A673 (cell line): ENCODE measurements around the gene COL1A1. TPM values are rescaled to one million over a fixed set of nuclear protein-coding genes. Genes with fewer than 3 reads are reported as not detected.

ENCODE experiments used
- BruUV-seq: library from RNA; stranded (reverse); fragments of 400-500 nt; replicated peaks from 2 replicates; lab custom pipeline; 2021; lab: Mats Ljungman, UMichigan
- CTCF ChIA-PET: fragments of 300-600 bp; sonication (Branson Sonifier 250); formaldehyde crosslinking; loops from one replicate; lab custom pipeline; 2022; ENCODE audit warnings: antibody characterized with exemption; lab: Charles Lee
- POLR2A ChIA-PET: fragments of 300-600 bp; sonication (Branson Sonifier 250); formaldehyde crosslinking; loops from one replicate; lab custom pipeline; 2022; ENCODE audit warnings: antibody characterized with exemption; ENCODE audit not compliant: low non-redundant PET; lab: Charles Lee
- DNase-seq: peaks from one replicate; pipeline ENCODE4 v3.0.0-alpha.2; 2015; ENCODE audit warnings: low spot score
- H3K27ac ChIP-seq: fragments of 200-600 bp; sonication (generic); 2 replicates; pipeline ENCODE4 v1.5.1; 2016; ENCODE audit warnings: mixed run types, low read depth, mild to moderate bottlenecking, mixed read lengths, antibody characterized with exemption, low read length; ENCODE audit not compliant: poor library complexity, severe bottlenecking
- H3K27me3 ChIP-seq: fragments of 200-600 bp; sonication (generic); replicated peaks from 2 replicates; pipeline ENCODE4 v1.6.1; 2017; ENCODE audit warnings: mixed run types, low read depth, mild to moderate bottlenecking, mixed read lengths, antibody characterized with exemption, low read length; ENCODE audit not compliant: insufficient read depth, poor library complexity
- H3K36me3 ChIP-seq: fragments of 200-600 bp; sonication (generic); 2 replicates; pipeline ENCODE4 v1.6.1; 2016; ENCODE audit warnings: mixed run types, mild to moderate bottlenecking, mixed read lengths, antibody characterized with exemption, low read length; ENCODE audit not compliant: insufficient read depth, poor library complexity, severe bottlenecking
- H3K4me1 ChIP-seq: fragments of 200-600 bp; sonication (generic); 2 replicates; pipeline ENCODE4 v1.6.1; 2017; ENCODE audit warnings: mixed run types, mild to moderate bottlenecking, mixed read lengths, antibody characterized with exemption, low read length; ENCODE audit not compliant: insufficient read depth, poor library complexity, severe bottlenecking
- H3K4me3 ChIP-seq: fragments of 200-600 bp; sonication (generic); 2 replicates; pipeline ENCODE4 v1.5.1; 2016; ENCODE audit warnings: low read depth, mixed run types, mild to moderate bottlenecking, mixed read lengths, low read length; ENCODE audit not compliant: poor library complexity, severe bottlenecking
- H3K9me3 ChIP-seq: fragments of 200-600 bp; sonication (generic); 2 replicates; pipeline ENCODE4 v1.6.1; 2016; ENCODE audit warnings: mixed run types, low read depth, mild to moderate bottlenecking, mixed read lengths, antibody characterized with exemption, low read length; ENCODE audit not compliant: poor library complexity, severe bottlenecking
- EZH2 ChIP-seq: fragments of 200-600 bp; sonication (generic); IDR thresholded peaks from 2 replicates; pipeline ENCODE4 v1.6.1; 2017; ENCODE audit warnings: borderline replicate concordance, low read depth, mild to moderate bottlenecking, mixed read lengths, antibody characterized with exemption, low read length; ENCODE audit not compliant: poor library complexity, severe bottlenecking
- intact Hi-C: fragments of 100-400 bp; cut with micrococcal nuclease; formaldehyde crosslinking; loops from one replicate; pipeline ENCODE4 v1.10.0; 2022; ENCODE audit not compliant: unreplicated experiment
- total RNA-seq: library from RNA; stranded (reverse); gene quantifications from 2 replicates; pipeline ENCODE4 v1.2.3, GENCODE V29; 2021
- TF ChIP-seq, protein P1 (sequence below): fragments of 300-800, 200-600 bp; sonication (generic); conservative IDR thresholded peaks from 2 replicates; pipeline ENCODE4 v1.5.1; 2017; ENCODE audit warnings: low read depth, mild to moderate bottlenecking, antibody characterized with exemption, low read length, moderate library complexity, mixed read lengths

The COL1A1 gene
- total RNA-seq, 1 experiment from 2014 or later: 24.6 TPM

DNA sequence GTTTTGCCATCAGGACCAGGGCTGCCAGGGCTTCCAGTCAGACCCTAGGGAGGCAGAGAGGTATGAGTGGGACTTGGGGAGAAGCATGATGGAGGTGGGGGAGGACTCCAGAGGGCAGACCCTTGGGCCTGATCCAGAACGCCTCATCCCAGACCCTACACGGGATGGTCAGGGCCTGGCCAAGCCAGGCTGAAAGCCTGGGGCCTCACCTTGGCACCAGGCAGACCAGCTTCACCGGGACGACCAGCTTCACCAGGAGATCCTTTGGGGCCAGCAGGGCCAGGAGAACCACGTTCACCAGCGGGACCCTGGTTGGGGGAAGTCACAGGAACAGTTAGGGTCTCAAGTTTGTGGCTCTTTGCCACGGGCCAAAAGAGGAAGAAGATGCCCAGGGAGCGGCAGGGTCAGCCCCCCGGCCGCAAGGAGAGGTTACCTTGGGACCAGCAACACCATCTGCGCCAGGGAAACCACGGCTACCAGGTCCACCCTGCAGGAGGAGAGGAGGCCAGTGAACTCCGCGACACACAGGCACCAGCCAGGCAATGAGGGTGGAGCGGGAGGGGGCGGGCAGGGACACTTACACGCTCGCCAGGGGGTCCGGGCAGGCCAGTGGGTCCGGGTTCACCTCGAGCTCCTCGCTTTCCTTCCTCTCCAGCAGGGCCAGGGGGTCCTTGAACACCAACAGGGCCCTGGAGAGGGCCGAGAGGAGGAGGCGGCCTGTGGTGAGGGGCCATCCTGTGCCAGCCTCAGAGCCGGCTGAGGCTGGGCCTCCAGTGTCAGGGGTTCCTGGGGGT is 7.1 kb downstream of the COL1A1 start:
- ChIA-PET POLR2A (no interaction called here), CTCF (no interaction called here)
- no peaks in the 10 kb centered on the region for H3K36me3 ChIP-seq
- no peaks in the 10 kb centered on the region for H3K27me3 ChIP-seq
- TF ChIP-seq, protein P1, sequence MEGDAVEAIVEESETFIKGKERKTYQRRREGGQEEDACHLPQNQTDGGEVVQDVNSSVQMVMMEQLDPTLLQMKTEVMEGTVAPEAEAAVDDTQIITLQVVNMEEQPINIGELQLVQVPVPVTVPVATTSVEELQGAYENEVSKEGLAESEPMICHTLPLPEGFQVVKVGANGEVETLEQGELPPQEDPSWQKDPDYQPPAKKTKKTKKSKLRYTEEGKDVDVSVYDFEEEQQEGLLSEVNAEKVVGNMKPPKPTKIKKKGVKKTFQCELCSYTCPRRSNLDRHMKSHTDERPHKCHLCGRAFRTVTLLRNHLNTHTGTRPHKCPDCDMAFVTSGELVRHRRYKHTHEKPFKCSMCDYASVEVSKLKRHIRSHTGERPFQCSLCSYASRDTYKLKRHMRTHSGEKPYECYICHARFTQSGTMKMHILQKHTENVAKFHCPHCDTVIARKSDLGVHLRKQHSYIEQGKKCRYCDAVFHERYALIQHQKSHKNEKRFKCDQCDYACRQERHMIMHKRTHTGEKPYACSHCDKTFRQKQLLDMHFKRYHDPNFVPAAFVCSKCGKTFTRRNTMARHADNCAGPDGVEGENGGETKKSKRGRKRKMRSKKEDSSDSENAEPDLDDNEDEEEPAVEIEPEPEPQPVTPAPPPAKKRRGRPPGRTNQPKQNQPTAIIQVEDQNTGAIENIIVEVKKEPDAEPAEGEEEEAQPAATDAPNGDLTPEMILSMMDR: no peak
- no peak for TF ChIP-seq EZH2
- no peak overlapping the region for H3K27ac ChIP-seq
- H3K4me3 ChIP-seq: no peak overlapping the region
- intact Hi-C loops: no loop called here
- H3K4me1 ChIP-seq: peaks cover 8% of the 10 kb centered on the region
- no TSS peak for BruUV-seq
- no peak for DNase-seq
- H3K9me3 ChIP-seq: no peaks in the 10 kb centered on the region

DNA sequence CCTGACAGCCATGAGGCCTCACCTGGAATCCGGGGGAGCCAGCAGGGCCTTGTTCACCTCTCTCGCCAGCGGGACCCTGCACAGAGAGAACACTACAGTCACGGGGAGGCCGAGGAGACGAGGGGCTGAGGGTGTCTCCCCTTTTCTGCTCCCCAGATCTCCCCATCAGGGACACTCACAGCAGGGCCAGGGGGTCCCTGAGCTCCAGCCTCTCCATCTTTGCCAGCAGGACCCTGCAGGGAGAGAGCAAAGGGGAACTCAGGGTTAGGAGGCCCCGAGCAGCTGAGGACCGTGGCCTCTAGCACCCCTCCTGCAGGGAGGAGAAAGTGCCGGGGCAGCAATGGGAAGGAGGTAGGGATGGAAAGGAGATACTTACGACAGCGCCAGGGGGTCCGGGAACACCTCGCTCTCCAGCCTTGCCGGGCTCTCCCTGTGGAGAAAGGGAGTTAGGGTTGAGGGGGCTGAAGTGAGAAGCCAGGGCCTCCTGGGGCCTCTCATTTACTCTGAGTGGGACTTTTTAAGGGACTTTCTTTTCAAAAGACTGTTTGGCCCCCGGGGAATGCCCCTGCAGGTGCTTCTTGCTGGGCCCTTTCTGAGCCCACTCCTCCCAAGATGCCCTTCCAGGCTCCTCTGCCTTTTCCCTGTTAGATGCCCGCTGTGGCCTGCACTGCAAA is 8.7 kb downstream of the COL1A1 start:
- ChIA-PET POLR2A (no interaction called here), CTCF (no interaction called here)
- Histone ChIP-seq H3K36me3 (no peaks in the 10 kb centered on the region), H3K9me3 (no peaks in the 10 kb centered on the region), H3K4me1 (no peaks in the 10 kb centered on the region), H3K27ac (no peak overlapping the region), H3K4me3 (no peak overlapping the region), H3K27me3 (no peaks in the 10 kb centered on the region)
- TF ChIP-seq, protein P1: no peak
- no peak for TF ChIP-seq EZH2
- DNase-seq: no peak
- intact Hi-C loops: no loop called here
- BruUV-seq: no TSS peak

DNA sequence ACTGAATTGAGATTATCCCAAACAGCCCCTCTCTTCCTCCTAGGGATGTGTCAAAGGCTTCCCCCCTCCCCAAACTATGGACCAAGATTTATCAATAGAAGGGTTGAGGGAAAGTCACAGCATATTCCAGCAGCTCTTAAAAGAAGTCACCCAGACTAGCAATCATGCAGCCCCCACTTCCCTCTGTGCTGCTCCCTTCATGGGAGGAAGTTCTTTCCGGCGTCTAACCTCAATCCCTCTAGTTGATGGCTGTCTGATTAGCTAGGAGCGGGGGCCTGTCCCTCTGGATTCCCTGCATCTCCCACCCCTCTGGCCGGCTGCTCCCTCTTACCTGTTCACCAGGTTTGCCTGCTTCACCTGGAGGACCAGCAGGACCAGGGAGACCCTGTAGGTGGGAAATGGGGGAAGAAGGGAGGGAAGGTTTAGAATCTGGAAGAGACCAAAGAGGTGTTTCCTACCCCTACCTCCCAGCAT is 9.2 kb downstream of the COL1A1 start:
- H3K9me3 ChIP-seq: no peaks in the 10 kb centered on the region
- DNase-seq: no peak
- TF ChIP-seq, protein P1: no peak
- TF ChIP-seq EZH2: no peak
- H3K36me3 ChIP-seq: no peaks in the 10 kb centered on the region
- H3K4me1 ChIP-seq: no peaks in the 10 kb centered on the region
- POLR2A ChIA-PET: no interaction called here
- no peak overlapping the region for H3K27ac ChIP-seq
- no peaks in the 10 kb centered on the region for H3K27me3 ChIP-seq
- CTCF ChIA-PET: no interaction called here
- no TSS peak for BruUV-seq
- no peak overlapping the region for H3K4me3 ChIP-seq
- intact Hi-C loops: no loop called here
